Right cardiac atrium (tissue), 5 donors: ENCODE data around the gene MAML3. TPM values are rescaled to one million over a fixed set of nuclear protein-coding genes. Genes with fewer than 3 reads are reported as not detected.

Experiments
- ATAC-seq, 2 donors: fragments of 200-7000 bp; cut with Tn5 transposase; one replicate each; pipeline versions ENCODE4 v1.8.0 to v1.9.1; 2020; ENCODE audit warnings: moderate library complexity in 2 of 2, mild to moderate bottlenecking in 1 of 2
- DNase-seq, 3 donors: peaks; one replicate each; pipeline ENCODE4 v3.0.0-alpha.2; 2020
- H3K27ac ChIP-seq: one replicate; pipeline ENCODE4 v1.5.1; 2013; ENCODE audit warnings: mild to moderate bottlenecking, low read length, control low read depth, moderate library complexity
- H3K27me3 ChIP-seq: one replicate; pipeline ENCODE4 v1.6.1; 2013; ENCODE audit not compliant: control insufficient read depth, insufficient read depth
- H3K4me1 ChIP-seq: one replicate; pipeline ENCODE4 v1.6.1; 2013; ENCODE audit warnings: low read length; ENCODE audit not compliant: control insufficient read depth, insufficient read depth
- H3K4me3 ChIP-seq: one replicate; pipeline ENCODE4 v1.5.1; 2013; ENCODE audit warnings: low read length, control low read depth
- H3K9me3 ChIP-seq: one replicate; pipeline ENCODE4 v1.6.1; 2013; ENCODE audit warnings: low read length; ENCODE audit not compliant: control insufficient read depth
- WGBS: extraction: QIAGEN DNeasy Blood & Tissue Kit; methylation state at CpG from one replicate; pipeline ENCODE4 v1.1.7; 2013; 5-methylcytosine and 5-hydroxymethylcytosine counted together
- intact Hi-C, 4 donors: fragments of 100-400 bp; cut with DNase I; formaldehyde crosslinking; loops; one replicate each; pipeline versions ENCODE4 v1.11.0 to v1.14.0; 2022 to 2023
- polyA plus RNA-seq: library from polyadenylated mRNA; stranded (reverse); fragments of 200-250 nt; gene quantifications from one replicate; pipeline ENCODE4 v1.2.3, GENCODE V29; 2013
- total RNA-seq, 4 donors: library from RNA; stranded (reverse); fragmentation: NEBNext Ultra II Directional; extraction: Animal tissue kit (Norgen Biotek cat#: 25700); gene quantifications; one replicate each; pipeline ENCODE4 v1.2.1, GENCODE V29; 2021
- donor health status: healthy with polysubstance abuse.
- donor health status: DM: no; HTN: yes; CAD: no.
- donor health status: DM: no; HTN: no; CAD: no.
- donor health status: DM: no; HTN: yes; CAD: no; lungs with severe emphysema.
- donor health status: DM: yes; HTN: yes; CAD: no.

The MAML3 gene
- total and polyA plus RNA-seq, 5 donors: 1.6 to 4.2 (median 3.2) TPM

DNA sequence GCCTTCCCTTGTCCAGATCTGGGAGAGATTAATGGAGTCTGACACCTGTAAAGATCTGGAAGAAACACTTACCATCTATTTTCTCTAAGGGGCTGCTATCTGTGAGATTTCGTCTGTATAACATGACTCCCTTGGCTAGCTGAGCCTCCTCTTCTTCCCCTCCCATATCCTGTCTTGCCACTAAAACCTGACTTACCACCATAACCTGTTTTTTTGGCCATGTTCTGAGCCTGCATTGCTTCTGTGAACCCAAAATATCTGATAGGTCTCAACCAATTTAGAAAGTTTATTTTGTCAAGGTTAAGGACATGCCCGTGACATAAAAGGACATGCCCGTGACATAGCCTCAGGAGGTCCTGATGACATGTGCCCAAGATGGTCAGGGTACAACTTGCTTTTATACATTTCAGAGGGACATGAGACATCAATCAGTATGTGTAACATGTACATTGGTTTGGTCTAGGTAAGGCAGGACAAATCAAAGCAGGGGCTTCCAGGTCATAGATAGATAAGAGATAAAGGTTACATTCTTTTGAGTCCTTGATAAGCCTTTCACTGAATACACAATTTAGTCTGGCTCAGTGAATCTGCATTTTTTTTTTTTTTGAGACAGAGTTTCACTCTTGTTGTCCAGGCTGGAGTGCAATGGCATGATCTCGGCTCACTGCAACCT is 476.9 kb downstream of the MAML3 start:
- H3K9me3 ChIP-seq: no peaks in the 10 kb centered on the region
- no peaks in the 10 kb centered on the region for H3K27me3 ChIP-seq
- no peak for DNase-seq
- peak in 1 of 2 donors; percentile 21 for ATAC-seq
- H3K4me1 ChIP-seq: peaks cover 3% of the 10 kb centered on the region
- 78% methylated on average over 4 of the region's 4 CpGs for WGBS
- intact Hi-C loops: no loop called here
- H3K27ac ChIP-seq: no peak overlapping the region
- no peak overlapping the region for H3K4me3 ChIP-seq

DNA sequence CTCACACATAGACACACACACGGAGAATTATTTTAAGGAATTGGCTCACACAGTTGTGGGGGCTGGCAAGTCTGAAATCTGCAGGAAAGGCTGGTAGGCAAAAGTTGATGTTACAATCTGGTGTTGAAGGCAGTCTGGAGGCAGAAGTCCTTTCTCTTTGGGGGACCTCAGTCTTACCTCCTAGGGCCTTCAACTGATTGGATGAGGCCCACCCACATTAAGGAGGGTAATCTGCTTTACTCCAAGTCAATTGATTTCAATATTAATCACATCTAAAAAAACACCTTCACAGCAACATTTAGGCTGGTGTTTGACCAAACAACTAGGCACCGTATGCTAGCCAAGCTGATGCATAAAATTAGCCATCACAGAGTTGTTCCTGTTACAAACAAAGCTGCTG is 477.6 kb downstream of the MAML3 start:
- 80% methylated on average over 2 of the region's 2 CpGs for WGBS
- intact Hi-C loops: no loop called here

DNA sequence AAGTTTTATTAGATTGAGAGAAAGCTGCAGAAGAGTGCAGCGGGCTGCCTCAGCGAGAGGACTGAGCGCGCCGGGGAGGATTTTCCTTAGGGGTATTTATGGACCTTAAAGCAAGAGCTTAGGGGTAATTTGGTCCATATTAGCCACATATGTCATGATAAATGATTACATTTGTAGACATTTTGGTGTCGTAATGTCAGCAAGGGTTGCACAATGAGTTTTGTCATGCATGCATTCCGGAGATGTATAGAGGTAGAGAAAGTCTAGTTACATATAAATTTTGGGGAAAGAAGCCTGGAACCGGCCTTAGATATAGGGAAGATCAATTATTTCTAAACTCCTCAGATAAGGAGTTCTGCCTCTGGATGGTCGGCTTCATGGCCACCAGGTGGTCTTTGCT is 478.3 kb downstream of the MAML3 start:
- 94% methylated on average over 9 of the region's 9 CpGs for WGBS
- no peak overlapping the region for H3K4me3 ChIP-seq
- no peaks in the 10 kb centered on the region for H3K27me3 ChIP-seq
- peaks cover 3% of the 10 kb centered on the region for H3K4me1 ChIP-seq
- H3K27ac ChIP-seq: no peak overlapping the region
- ATAC-seq (no peak), DNase-seq (no peak)
- intact Hi-C loops: no loop called here
- H3K9me3 ChIP-seq: no peaks in the 10 kb centered on the region

More for the DNA sequence above, 477.6 kb downstream of the MAML3 start:
- no peak for DNase-seq
- ATAC-seq: no peak
- H3K27me3 ChIP-seq: no peaks in the 10 kb centered on the region
- peaks cover 3% of the 10 kb centered on the region for H3K4me1 ChIP-seq
- H3K9me3 ChIP-seq: no peaks in the 10 kb centered on the region
- no peak overlapping the region for H3K27ac ChIP-seq
- no peak overlapping the region for H3K4me3 ChIP-seq

DNA sequence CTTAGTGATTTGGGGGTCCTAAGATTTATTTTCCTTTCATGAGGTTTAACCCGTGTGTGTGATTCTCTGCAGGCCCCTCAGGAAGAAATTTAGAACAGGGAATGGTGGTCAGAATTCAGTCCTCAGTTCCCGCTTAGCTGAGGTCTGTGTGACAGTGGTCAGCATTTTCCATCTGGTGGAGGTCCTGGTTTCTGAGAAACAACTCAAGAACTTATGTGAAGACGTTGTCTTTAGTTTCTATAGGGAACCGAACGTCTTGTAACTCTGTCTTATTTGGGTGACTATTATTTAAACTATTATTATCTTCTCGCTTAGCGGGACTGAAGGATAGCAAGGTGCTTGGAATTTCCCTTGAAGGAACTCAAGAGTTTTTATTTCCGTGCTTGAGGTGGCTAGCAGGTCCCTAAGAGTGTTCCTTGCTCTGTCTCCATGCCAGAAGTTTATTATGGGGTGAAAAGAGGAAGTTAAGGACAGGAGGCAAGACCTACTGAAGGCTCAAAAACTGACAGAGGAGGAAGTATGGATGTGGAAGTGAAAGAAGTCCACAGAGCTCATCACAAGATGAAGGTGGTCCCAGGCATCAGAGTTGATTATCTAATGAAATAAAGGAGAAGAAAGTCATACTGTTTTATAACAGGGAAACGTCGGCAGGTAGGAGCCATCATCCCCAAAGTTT is 479.0 kb downstream of the MAML3 start:
- ATAC-seq: peak; percentile 27 to 57
- DNase-seq: no peak

DNA sequence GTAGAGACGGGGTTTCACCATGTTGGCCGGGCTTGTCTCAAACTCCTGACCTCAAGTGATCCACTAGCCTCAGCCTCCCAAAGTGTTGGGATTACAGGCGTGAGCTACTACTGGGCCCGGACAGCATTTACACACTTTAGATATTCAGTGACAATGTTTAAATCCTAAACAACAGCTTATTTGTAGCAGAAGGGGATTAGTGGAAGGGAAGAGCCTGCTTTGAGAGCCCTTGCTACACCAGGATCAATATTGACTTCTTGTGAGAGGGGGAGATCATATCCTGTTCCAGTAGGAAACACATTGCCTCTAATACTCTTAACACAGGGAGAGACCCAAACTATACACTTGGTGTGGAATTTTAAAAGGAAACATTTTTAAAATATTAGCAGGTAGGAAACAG is 481.3 kb downstream of the MAML3 start:
- DNase-seq: no peak
- H3K9me3 ChIP-seq: no peaks in the 10 kb centered on the region
- no peaks in the 10 kb centered on the region for H3K27me3 ChIP-seq
- peaks cover 14% of the 10 kb centered on the region for H3K4me1 ChIP-seq
- intact Hi-C loops: no loop called here
- WGBS: 97% methylated on average over 4 of the region's 4 CpGs
- H3K4me3 ChIP-seq: no peak overlapping the region
- H3K27ac ChIP-seq: no peak overlapping the region
- ATAC-seq: no peak

More for the DNA sequence above, 479.0 kb downstream of the MAML3 start:
- intact Hi-C loops: no loop called here
- no peak overlapping the region for H3K27ac ChIP-seq
- no peak overlapping the region for H3K4me3 ChIP-seq
- H3K4me1 ChIP-seq: peaks cover 3% of the 10 kb centered on the region
- H3K27me3 ChIP-seq: no peaks in the 10 kb centered on the region
- no peaks in the 10 kb centered on the region for H3K9me3 ChIP-seq
- WGBS: 86% methylated on average over 10 of the region's 10 CpGs

DNA sequence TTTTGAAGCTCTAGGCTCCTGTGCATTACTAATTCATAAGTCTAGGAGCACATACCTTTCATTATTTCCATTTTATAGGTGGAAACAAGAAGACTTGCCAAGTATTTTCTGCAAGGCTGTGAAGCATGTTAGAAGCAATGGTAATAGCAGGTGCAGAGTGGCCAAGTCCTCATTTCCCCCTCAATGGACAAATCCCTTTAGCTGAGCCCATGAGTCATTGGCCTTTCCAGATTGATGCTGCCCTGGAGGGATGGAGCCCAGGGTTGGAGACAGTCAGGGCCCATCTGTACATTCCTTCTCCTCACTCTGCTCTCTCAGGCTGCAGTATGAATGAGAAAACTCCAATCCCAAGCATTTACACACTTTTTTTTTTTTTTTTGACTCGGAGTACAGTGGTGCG is 481.8 kb downstream of the MAML3 start:
- no peak for DNase-seq
- Histone ChIP-seq H3K27ac (no peak overlapping the region), H3K4me3 (no peak overlapping the region), H3K27me3 (no peaks in the 10 kb centered on the region), H3K9me3 (no peaks in the 10 kb centered on the region), H3K4me1 (peaks cover 18% of the 10 kb centered on the region)
- WGBS: 94% methylated on average over 2 of the region's 2 CpGs
- intact Hi-C loops: no loop called here
- no peak for ATAC-seq

DNA sequence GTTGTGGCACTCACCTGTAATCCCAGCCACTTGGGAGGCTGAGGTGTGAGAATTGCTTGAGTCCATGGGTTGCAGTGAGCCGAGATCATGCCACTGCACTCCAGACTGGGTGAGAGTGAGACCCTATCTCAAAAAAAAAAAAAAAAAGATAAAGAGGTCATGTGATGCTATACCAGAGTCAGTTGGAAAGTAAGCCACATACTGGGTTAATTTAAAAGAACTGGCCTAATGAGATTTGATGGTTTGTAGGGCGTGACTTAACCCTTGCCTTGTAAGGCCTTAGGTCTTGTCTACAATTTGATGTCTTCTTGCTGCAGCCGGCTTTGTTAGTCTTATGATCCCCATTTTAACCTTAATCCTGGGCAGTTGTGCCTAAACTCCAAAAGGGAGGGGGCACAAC is 483.2 kb downstream of the MAML3 start:
- no peak for ATAC-seq
- DNase-seq: no peak
- 78% methylated on average over 3 of the region's 3 CpGs for WGBS
- Histone ChIP-seq H3K9me3 (no peaks in the 10 kb centered on the region), H3K4me1 (peaks cover 18% of the 10 kb centered on the region), H3K27ac (no peak overlapping the region), H3K27me3 (no peaks in the 10 kb centered on the region), H3K4me3 (no peak overlapping the region)
- intact Hi-C loops: no loop called here

DNA sequence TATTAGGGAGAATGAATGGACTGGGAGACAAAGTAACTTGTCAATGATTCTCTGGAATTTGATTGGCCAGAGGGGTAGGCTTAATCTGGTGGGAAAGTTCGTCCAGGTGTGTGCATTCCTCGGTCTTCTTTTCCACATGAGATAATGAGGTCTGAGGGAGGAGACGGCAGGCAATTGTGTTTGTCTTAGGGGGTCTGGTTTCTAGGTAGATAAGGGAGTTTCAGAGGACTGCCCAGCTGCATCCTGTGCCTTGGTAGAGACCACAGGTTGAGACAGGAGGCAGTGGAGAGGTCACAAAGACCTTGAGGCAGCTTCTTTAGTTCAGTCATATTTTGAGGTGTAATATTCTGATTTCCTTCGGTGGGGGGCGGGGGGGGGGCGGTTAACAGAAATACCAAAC is 484.1 kb downstream of the MAML3 start:
- no peak for DNase-seq
- Histone ChIP-seq H3K27me3 (no peaks in the 10 kb centered on the region), H3K9me3 (no peaks in the 10 kb centered on the region), H3K27ac (no peak overlapping the region), H3K4me1 (peaks cover 14% of the 10 kb centered on the region), H3K4me3 (no peak overlapping the region)
- WGBS: 70% methylated on average over 6 of the region's 6 CpGs
- ATAC-seq: no peak
- intact Hi-C loops: no loop called here

DNA sequence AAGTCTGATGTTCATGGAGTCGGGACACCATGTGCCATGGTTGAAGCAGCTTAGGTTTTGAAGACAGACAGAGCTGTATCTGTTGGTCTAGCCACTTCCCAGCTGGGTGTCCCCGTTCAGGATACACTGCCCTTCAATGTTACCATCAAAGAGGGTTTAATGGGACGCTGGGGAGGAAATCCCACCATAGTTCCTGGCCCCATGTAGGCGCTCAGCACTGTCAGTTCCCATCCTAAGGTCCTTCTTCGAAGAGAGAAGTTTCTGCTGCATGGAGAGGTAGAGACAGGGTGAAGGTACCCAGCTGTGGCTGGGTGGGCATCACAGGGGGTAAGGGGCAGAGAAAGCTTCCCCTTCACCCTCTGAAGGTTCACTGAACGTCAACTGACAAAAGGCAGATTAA is 484.6 kb downstream of the MAML3 start:
- Histone ChIP-seq H3K27ac (no peak overlapping the region), H3K4me1 (peaks cover 15% of the 10 kb centered on the region), H3K9me3 (no peaks in the 10 kb centered on the region), H3K4me3 (no peak overlapping the region), H3K27me3 (no peaks in the 10 kb centered on the region)
- ATAC-seq (no peak), DNase-seq (no peak)
- intact Hi-C loops: no loop called here
- WGBS: 86% methylated on average over 6 of the region's 6 CpGs

DNA sequence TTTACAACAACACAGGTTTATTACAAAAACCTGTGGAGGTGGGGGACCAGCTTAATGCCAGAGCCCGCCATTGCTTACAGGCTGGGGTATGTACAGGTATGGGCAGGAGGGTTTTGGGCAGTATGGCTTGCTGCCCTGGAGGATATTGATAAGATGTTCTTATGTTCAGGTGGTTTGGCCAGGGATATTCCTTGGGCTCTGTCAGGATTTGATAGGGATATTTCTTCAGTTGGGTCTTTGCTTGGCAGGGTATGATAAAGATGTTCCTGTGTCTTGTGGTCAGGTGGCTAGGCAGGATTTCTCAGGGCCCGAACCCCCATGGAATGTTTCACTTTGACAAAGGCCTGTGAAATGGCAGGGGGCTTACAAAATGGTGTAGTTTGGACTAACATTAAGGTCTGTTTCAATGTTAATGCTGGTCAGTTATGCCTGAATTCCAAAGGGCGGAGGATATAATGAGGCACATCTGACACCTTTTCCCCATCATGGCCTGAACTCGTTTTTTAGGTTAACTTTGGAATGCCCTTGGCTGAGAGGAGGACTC is 485.3 kb downstream of the MAML3 start:
- Histone ChIP-seq H3K4me3 (no peak overlapping the region), H3K9me3 (no peaks in the 10 kb centered on the region), H3K27ac (no peak overlapping the region), H3K4me1 (peaks cover 17% of the 10 kb centered on the region), H3K27me3 (no peaks in the 10 kb centered on the region)
- no peak for DNase-seq
- WGBS: 86% methylated on average over 4 of the region's 4 CpGs
- intact Hi-C loops: no loop called here
- ATAC-seq: no peak

DNA sequence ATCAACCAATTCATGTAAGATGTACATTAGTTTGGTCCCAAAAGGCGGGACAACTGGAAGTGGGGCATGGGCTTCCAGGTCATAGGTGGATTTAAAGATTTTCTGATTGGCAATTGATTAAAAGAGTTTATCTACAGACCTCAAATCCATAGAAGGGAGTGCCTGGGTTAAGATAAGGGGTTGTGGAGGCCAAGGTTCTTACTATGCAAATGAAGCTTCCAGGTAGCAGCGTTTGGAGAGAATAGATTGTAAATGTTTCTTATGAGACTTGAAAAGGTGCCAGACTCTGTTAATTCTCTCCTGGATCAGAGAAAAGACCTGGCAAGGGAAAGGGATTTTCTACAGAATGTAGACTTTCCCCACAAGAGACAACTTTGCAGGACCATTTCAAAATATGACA is 485.9 kb downstream of the MAML3 start:
- H3K4me1 ChIP-seq: peaks cover 17% of the 10 kb centered on the region
- no peaks in the 10 kb centered on the region for H3K27me3 ChIP-seq
- no peak overlapping the region for H3K4me3 ChIP-seq
- ATAC-seq (no peak), DNase-seq (no peak)
- no peak overlapping the region for H3K27ac ChIP-seq
- intact Hi-C loops: no loop called here
- whole genome bisulfite sequencing: 71% methylated on average over 2 of the region's 2 CpGs
- H3K9me3 ChIP-seq: no peaks in the 10 kb centered on the region
